ENCODE results near the gene GXYLT1.

- no peak for TF ChIP-seq CTCF (IDR thresholded peaks at IDR 0.05)
- no peak for TF ChIP-seq POLR2A (IDR thresholded peaks at IDR 0.05)
Measured at GRCh38 chr12:42173961-42174521, 29.4 kb upstream of the GXYLT1 start.

Measured in body of pancreas (tissue), 4 donors.